IPS-20b (cell line): ENCODE results near the gene CIAO3.

Experiments
- H3K27ac ChIP-seq: one replicate; pipeline ENCODE4 v1.5.1; 2013; ENCODE audit warnings: low read length
- H3K27me3 ChIP-seq: 2 replicates; pipeline ENCODE4 v1.6.1; 2013; ENCODE audit warnings: mild to moderate bottlenecking, low read length, inconsistent platforms; ENCODE audit not compliant: insufficient read depth
- H3K36me3 ChIP-seq: 2 replicates; pipeline ENCODE4 v1.6.1; 2013; ENCODE audit warnings: low read depth, mild to moderate bottlenecking, inconsistent platforms, low read length, moderate library complexity; ENCODE audit not compliant: insufficient read depth
- H3K4me1 ChIP-seq: 2 replicates; pipeline ENCODE4 v1.6.1; 2013; ENCODE audit warnings: mild to moderate bottlenecking, control low read depth, inconsistent platforms, low read length, moderate library complexity; ENCODE audit not compliant: insufficient read depth
- H3K4me3 ChIP-seq: 2 replicates; pipeline ENCODE4 v1.5.1; 2013; ENCODE audit warnings: mild to moderate bottlenecking, low read length, inconsistent platforms
- H3K9ac ChIP-seq: 2 replicates; pipeline ENCODE4 v1.6.1; 2013; ENCODE audit warnings: low read depth, mild to moderate bottlenecking, inconsistent platforms, low read length, moderate library complexity
- H3K9me3 ChIP-seq: 2 replicates; pipeline ENCODE4 v1.6.1; 2013; ENCODE audit warnings: mild to moderate bottlenecking, low read depth, low read length, inconsistent platforms; ENCODE audit not compliant: insufficient read depth

Gene CIAO3

DNA sequence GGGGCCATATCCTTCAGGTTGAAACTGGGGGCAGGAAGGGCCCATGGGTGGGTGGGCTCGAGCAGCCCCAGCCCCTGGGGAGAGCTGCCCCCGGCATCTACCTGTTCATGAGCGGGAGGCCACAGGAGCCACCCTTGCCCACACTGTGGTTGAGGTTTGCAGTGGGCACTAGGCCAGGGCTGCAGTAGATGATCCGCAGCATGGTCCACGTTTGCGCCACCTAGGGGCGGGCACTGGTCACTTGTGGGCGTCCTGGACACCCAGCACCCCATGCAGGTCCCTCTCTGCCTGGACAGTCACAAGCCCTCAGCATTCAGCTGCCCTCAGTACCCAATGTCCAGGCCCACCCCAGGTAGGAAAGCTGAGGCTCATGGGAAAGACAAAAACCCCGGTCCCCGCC is 54.8 kb downstream of the CIAO3 start:
- Histone ChIP-seq H3K9me3 (no peaks in the 10 kb centered on the region), H3K36me3 (peaks cover 19% of the 10 kb centered on the region), H3K4me3 (no peak overlapping the region), H3K27me3 (peaks cover 5% of the 10 kb centered on the region), H3K9ac (no peak overlapping the region), H3K27ac (no peak overlapping the region), H3K4me1 (no peaks in the 10 kb centered on the region)

DNA sequence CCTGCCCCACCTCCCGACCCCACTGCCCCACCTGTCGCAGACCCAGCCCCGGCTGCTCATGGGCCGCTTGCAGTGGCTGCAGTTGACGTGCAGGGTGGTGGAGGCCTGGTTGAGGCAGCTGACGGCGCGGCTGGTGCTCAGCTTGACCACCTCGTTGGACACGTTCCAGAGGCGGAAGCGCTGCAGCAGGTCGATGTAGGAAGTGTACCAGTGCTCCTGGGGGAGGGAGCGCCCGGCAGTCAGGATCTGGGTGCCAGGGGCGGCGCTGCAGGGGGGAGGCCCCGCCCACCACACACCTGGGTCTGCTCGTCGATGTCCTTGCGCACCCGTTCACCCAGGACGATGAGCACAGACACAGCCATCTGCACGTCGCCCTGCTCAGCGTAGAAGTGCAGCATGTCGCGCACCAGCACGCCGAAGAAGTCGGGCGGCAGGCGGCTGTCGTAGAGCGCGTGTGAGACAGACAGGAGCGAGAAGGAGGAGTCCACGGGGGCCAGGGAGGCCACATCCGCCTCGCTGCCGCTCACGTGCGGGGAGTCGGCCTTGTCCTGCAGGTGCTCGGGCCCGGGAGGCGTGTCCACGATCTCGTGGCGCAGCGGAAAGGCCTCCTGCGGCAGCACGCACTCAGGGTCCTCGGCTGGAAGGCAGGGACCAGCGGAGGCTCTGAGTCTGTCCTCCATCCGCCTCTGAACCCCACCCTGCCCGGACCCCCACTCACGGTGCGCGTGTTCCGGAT is 55.7 kb downstream of the CIAO3 start:
- H3K27me3 ChIP-seq: no peaks in the 10 kb centered on the region
- no peaks in the 10 kb centered on the region for H3K9me3 ChIP-seq
- peaks cover 19% of the 10 kb centered on the region for H3K36me3 ChIP-seq
- no peak overlapping the region for H3K4me3 ChIP-seq
- H3K4me1 ChIP-seq: no peaks in the 10 kb centered on the region
- H3K27ac ChIP-seq: no peak overlapping the region
- H3K9ac ChIP-seq: no peak overlapping the region

DNA sequence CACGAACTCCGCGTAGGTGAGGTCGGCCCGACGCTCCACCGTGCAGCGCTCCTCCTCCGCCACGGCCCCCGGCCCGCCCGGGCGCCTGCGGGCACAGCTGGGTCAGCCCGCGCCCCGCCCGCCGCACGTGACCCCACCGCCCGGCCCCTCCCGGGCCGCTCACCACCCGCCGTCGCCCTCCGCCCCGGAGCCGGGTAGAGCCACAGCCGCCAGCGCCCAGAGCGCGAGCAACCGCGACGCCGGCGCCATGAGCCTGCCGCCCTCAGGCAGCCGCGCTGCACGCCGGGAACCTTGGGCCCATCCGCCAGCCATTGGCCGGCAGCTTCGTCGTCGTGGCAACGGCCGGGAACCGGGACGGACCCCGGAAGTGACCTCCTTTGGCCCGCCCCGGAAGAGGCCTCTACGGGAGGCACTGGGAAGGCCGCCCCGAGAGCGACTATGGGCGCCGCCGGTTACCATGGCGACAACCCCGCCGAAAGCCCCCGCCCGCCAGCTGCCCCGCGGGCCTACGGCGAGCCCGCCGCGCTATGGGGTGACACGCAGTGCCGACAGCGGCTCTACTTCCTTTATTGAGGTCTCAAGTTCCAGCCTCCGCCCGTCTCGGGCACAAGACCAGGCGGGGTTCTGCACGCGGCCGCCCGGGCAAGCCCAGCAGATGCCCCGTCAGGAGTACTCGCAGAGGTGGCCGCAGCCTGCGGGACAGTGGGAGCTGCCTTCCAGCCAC is 56.6 kb downstream of the CIAO3 start, which contains the start of gene JMJD8:
TSS of gene JMJD8 (minus strand) at position 264 of the 724 bp plus-strand sequence. CDS start at position 249, 15 bp downstream.
- no peaks in the 10 kb centered on the region for H3K27me3 ChIP-seq
- H3K9me3 ChIP-seq: no peaks in the 10 kb centered on the region
- no peaks in the 10 kb centered on the region for H3K4me1 ChIP-seq
- H3K27ac ChIP-seq: no peak within 1 kb of the TSS
- peak within 1 kb of the TSS; percentile 79 for H3K9ac ChIP-seq
- peaks cover 19% of the 10 kb centered on the region for H3K36me3 ChIP-seq
- peak within 1 kb of the TSS; percentile 74 for H3K4me3 ChIP-seq

DNA sequence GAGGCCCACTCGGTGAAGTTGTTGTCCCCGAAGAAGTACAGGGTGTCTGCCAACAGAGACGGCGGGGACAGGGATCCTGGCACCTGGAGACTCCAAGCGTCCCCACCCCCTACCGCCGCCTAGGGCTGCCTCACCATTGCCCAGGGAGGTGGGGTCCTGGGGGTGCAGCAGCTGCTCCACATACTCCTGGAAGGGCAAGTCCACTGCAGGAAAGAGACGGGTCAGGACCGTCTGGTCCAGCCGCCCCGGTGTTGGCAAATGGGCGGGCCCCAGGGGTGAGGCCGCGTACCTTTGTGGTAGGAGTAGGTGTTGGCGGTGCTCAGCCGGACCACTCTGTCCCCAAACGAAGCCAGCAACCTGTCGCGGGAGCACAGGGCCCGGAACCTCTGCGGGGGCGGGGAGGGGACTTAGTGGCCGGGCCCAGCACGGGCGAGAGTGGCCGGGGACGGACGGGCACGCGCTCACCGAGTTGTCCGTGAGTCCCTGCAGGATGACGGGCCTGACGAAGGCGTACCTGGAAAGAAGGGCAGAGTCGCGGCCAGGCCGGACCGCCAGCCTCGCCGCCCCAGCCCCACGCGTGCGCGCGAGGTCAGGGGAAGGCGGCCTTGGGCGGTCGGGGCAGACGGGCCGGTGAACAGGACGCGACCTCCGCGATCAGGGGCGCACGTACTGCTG is 57.3 kb downstream of the CIAO3 start:
- Histone ChIP-seq H3K9ac (peak overlapping the region; percentile 79), H3K9me3 (no peaks in the 10 kb centered on the region)

DNA sequence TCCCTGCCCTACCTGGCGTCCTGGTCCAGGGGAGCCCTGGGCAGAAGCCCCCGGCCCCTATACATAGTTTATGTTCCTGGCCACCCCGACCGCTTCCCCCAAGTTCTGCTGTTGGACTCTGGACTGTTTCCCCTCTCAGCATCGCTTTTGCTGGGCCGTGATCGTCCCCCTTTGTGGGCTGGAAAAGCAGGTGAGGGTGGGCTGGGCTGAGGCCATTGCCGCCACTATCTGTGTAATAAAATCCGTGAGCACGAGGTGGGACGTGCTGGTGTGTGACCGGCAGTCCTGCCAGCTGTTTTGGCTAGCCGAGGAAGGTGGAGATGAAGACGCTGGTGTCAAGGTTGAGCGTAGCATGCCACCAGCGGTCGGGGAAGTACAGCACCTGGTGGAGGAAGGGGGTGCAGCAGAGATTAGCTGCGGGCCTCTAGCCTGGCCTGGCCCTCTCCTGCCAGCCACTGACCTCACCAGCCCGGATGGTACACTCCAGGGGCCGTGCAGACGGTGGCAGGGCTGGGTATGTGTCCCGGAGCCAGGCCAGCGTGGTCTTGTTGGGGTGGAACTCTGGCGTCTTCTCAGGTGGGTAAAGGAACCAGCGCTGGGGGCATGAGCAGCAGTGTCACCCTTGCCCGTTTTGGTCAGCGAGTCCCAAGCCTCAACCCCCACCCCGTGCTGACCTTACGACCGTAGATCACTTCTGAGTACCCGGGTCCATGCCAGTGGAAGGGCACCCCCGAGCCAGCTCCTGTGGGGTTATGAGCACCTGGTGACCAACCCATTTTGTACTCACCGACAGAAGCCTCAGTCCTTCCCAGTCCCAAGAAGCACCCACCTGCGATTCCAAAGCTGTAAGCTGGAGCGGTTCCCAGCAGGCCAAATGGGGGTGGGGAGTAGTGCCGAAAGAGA is 58.1 kb downstream of the CIAO3 start:
- peak overlapping the region; percentile 74 for H3K4me3 ChIP-seq
- no peak overlapping the region for H3K27ac ChIP-seq
- H3K27me3 ChIP-seq: no peaks in the 10 kb centered on the region
- peaks cover 19% of the 10 kb centered on the region for H3K36me3 ChIP-seq
- H3K4me1 ChIP-seq: no peaks in the 10 kb centered on the region
- no peaks in the 10 kb centered on the region for H3K9me3 ChIP-seq
- H3K9ac ChIP-seq: no peak overlapping the region

More for the DNA sequence above, 57.3 kb downstream of the CIAO3 start:
- Histone ChIP-seq H3K27me3 (no peaks in the 10 kb centered on the region), H3K4me3 (peak overlapping the region; percentile 74), H3K4me1 (no peaks in the 10 kb centered on the region), H3K27ac (no peak overlapping the region), H3K36me3 (peaks cover 19% of the 10 kb centered on the region)

DNA sequence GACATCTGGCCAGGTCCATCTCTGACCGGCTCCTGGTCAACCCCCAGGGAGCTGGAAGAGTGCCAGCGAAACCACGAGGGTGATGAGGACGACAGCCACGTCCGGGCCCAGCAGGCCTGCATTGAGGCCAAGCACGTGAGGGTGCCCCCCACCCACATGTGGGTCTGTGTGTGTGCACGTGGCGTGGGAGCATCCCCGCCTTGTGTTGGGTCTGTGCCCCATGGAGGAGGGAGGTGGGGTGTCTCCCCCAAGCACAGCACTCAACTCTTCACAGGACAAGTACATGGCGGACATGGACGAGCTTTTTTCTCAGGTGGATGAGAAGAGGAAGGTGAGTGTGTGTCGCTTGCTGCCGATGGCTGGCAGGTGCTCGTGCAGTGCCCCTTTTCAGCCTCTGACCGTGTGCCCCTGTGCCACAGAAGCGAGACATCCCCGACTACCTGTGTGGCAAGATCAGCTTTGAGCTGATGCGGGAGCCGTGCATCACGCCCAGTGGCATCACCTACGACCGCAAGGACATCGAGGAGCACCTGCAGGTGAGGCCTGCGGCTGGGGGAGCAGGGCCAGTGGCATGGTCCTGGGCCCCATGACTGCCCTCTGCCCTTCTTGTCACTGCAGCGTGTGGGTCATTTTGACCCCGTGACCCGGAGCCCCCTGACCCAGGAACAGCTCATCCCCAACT is 58.9 kb downstream of the CIAO3 start:
- no peaks in the 10 kb centered on the region for H3K9me3 ChIP-seq
- H3K36me3 ChIP-seq: peaks cover 19% of the 10 kb centered on the region
- H3K27me3 ChIP-seq: no peaks in the 10 kb centered on the region
- no peak overlapping the region for H3K27ac ChIP-seq
- no peak overlapping the region; the same call in 1 of the 2 replicates for H3K9ac ChIP-seq
- no peaks in the 10 kb centered on the region for H3K4me1 ChIP-seq
- peak overlapping the region; percentile 90; the same call in 1 of the 2 replicates for H3K4me3 ChIP-seq

DNA sequence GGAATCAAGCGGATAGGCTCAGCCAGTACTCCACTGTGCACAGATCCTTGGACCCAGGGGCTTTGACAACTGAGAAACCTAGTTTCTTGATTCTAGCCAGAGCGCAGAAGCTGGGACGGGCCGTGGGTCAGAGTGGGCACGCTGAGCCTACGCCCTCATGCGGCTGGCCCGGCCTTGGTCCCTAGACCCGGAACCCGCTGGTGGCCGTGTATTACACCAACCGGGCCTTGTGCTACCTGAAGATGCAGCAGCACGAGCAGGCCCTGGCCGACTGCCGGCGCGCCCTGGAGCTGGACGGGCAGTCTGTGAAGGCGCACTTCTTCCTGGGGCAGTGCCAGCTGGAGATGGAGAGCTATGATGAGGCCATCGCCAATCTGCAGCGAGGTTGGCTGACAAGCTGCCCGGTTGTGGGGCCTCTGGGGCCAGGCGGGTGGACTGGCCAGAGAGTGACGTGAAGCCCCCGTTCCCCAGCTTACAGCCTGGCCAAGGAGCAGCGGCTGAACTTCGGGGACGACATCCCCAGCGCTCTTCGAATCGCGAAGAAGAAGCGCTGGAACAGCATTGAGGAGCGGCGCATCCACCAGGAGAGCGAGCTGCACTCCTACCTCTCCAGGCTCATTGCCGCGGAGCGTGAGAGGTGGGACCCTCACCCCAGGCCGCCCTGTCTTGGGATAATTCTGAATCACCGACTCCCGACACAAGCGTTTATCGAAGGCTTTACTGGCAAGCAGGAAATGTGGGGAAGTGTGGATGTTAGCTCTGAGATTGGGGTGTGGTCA is 59.6 kb downstream of the CIAO3 start:
- H3K4me1 ChIP-seq: no peaks in the 10 kb centered on the region

DNA sequence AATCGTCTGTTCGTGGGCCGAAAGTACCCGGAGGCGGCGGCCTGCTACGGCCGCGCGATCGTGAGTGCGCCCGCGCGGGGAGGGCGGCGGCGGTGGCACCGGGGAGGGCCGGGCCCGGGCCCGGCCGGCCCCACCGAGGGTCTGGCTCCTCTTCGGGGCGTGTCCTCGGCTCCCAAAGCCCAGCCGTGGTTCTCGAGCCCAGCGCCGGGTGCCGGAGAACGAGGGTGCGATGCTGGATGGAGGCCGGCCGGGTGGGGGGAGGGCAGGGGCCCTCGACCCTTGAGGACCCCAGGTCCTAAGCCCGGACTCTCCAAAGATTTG is 60.2 kb downstream of the CIAO3 start:
- no peak overlapping the region for H3K27ac ChIP-seq
- H3K9ac ChIP-seq: peak overlapping the region; percentile 80; the same call in 1 of the 2 replicates
- H3K4me1 ChIP-seq: no peaks in the 10 kb centered on the region
- H3K4me3 ChIP-seq: peak overlapping the region; percentile 90
- H3K27me3 ChIP-seq: peaks cover 8% of the 10 kb centered on the region; the same call in 1 of the 2 replicates
- H3K9me3 ChIP-seq: no peaks in the 10 kb centered on the region
- H3K36me3 ChIP-seq: peaks cover 19% of the 10 kb centered on the region

More for the DNA sequence above, 59.6 kb downstream of the CIAO3 start:
- peak overlapping the region; percentile 80; the same call in 1 of the 2 replicates for H3K9ac ChIP-seq
- no peaks in the 10 kb centered on the region for H3K9me3 ChIP-seq
- H3K27me3 ChIP-seq: peaks cover 3% of the 10 kb centered on the region; the same call in 1 of the 2 replicates
- no peak overlapping the region for H3K27ac ChIP-seq
- H3K36me3 ChIP-seq: peaks cover 19% of the 10 kb centered on the region
- H3K4me3 ChIP-seq: peak overlapping the region; percentile 90

DNA sequence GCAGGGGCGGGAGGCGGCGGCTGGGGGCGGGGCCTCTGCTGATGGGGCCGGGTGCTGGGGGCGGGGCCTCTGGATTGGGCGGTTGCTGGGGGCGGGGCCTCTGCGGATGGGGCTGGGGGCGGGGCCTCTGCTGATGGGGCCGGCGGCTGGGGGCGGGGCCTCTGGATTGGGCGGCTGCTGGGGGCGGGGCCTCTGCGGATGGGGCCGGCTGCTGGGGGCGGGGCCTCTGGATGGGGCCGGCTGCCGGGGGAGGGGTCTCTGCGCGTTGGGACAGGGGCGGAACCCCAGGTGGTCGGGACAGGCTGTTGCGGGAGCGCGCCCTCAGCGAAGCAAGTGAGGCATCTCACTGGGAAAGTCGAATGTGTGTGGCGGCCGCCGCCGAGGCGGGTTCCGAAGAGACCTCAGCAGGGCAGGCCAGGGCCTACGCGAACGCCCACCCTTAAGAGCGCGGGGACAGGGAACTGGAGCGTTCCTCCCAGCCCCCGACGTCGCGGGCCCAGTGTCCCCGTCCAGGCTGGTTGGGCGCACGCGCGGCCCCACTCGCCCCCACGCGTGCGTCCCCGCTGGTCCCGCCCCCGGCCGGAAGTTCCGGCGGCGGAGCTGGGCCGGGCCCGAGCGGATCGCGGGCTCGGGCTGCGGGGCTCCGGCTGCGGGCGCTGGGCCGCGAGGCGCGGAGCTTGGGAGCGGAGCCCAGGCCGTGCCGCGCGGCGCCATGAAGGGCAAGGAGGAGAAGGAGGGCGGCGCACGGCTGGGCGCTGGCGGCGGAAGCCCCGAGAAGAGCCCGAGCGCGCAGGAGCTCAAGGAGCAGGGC is 60.8 kb downstream of the CIAO3 start, which contains the start of gene STUB1:
TSS of gene STUB1 (plus strand) at position 597 of the 811 bp plus-strand sequence. CDS start at position 713, 116 bp downstream.
- Histone ChIP-seq H3K4me1 (no peaks in the 10 kb centered on the region; the same call in 1 of the 2 replicates), H3K36me3 (peaks cover 19% of the 10 kb centered on the region), H3K9ac (peak within 1 kb of the TSS; percentile 80; the same call in 1 of the 2 replicates)

More for the DNA sequence above, 60.8 kb downstream of the CIAO3 start, which contains the start of gene STUB1:
- H3K27me3 ChIP-seq: peaks cover 12% of the 10 kb centered on the region; the same call in 1 of the 2 replicates
- peak within 1 kb of the TSS; percentile 90 for H3K4me3 ChIP-seq
- H3K9me3 ChIP-seq: no peaks in the 10 kb centered on the region
- no peak within 1 kb of the TSS for H3K27ac ChIP-seq
